ENCODE results near the gene PILRA. TPM values are rescaled to one million over a fixed set of nuclear protein-coding genes. Genes with fewer than 3 reads are reported as not detected.
A peak's percentile ranks its signal among the peaks of the same experiment; 100 is the strongest.

PILRA gene
- total RNA-seq, 1 experiment from 2014 or later: 1.8 TPM

- TF ChIP-seq JAZF1 (CRISPR knock-in tag; IDR thresholded peaks at IDR 0.05) (no peak), ZNF138 (CRISPR knock-in tag; conservative IDR thresholded peaks at IDR 0.05) (no peak)
Measured at GRCh38 chr7:100402241-100402640, 29.0 kb downstream of the PILRA start (continued).

GRCh38 chr7:100406767-100407166 is 33.5 kb downstream of the PILRA start:
- peaks cover 21% of the 10 kb centered on the region for H3K27me3 Mint-ChIP-seq (ENCODE audit: low read depth)
- no peak for ATAC-seq
- POLR2A ChIA-PET: no interaction called here

GRCh38 chr7:100407285-100408180 is 34.2 kb downstream of the PILRA start:
- Mint-ChIP-seq H3K27ac (no peak overlapping the region), H3K36me3 (no peaks in the 10 kb centered on the region), H3K27me3 (ENCODE audit: low read depth) (peaks cover 19% of the 10 kb centered on the region), H3K4me1 (no peaks in the 10 kb centered on the region), H3K9me3 (no peaks in the 10 kb centered on the region), H3K4me3 (no peak overlapping the region)
- ChIA-PET POLR2A (interaction anchor here (0.9 kb wide), 1 partner anchor 21 kb away, joined by 4 read pairs; the partner anchor contains the start of gene ZCWPW1), CTCF (interaction anchor here (0.6 to 2.3 kb wide), 44 partner anchors 8 to 278 kb away, joined by 3 to 20 read pairs (median 4); partner anchors contain the start of genes AGFG2, GAL3ST4, MEPCE and MOSPD3)
- TF ChIP-seq NFE2L1 (CRISPR knock-in tag; IDR thresholded peaks at IDR 0.05) (no peak), ETV6 (CRISPR knock-in tag; IDR thresholded peaks at IDR 0.05) (no peak), ATF6 (CRISPR knock-in tag; IDR thresholded peaks at IDR 0.05) (no peak), TEAD4 (CRISPR knock-in tag; IDR thresholded peaks at IDR 0.05) (no peak), CREM (CRISPR knock-in tag; IDR thresholded peaks at IDR 0.05) (no peak), GABPB1 (CRISPR knock-in tag; IDR thresholded peaks at IDR 0.05) (no peak), ZBTB43 (CRISPR knock-in tag; IDR thresholded peaks at IDR 0.05) (no peak), E2F5 (CRISPR knock-in tag; IDR thresholded peaks at IDR 0.05) (no peak), GTF2I (CRISPR knock-in tag; conservative IDR thresholded peaks at IDR 0.05) (no peak), AR (CRISPR knock-in tag; IDR thresholded peaks at IDR 0.05) (no peak)
- peak; percentile 92 for ATAC-seq
- no peak for DNase-seq (ENCODE audit: low spot score)

More at GRCh38 chr7:100406767-100407166, 33.5 kb downstream of the PILRA start:
- DNase-seq (ENCODE audit: low spot score): no peak
- H3K4me3 Mint-ChIP-seq: no peak overlapping the region
- CTCF ChIA-PET: interaction anchor here (0.6 to 2.3 kb wide), 23 partner anchors 9 to 276 kb away, joined by 3 to 20 read pairs (median 6); partner anchors contain the start of genes GAL3ST4 and ZCWPW1
- H3K36me3 Mint-ChIP-seq: no peaks in the 10 kb centered on the region
- no peaks in the 10 kb centered on the region for H3K4me1 Mint-ChIP-seq
- no peak for TF ChIP-seq FOXP4 (CRISPR knock-in tag; IDR thresholded peaks at IDR 0.05)
- TF ChIP-seq EMX1 (CRISPR knock-in tag; IDR thresholded peaks at IDR 0.05): no peak
- H3K9me3 Mint-ChIP-seq: no peaks in the 10 kb centered on the region
- H3K27ac Mint-ChIP-seq: no peak overlapping the region

Data from WTC11 (cell line).